Esophagus muscularis mucosa (tissue), 4 donors: ENCODE results near the gene PPP4R1. TPM values are rescaled to one million over a fixed set of nuclear protein-coding genes. Genes with fewer than 3 reads are reported as not detected.
A peak's percentile ranks its signal among the peaks of the same experiment; 100 is the strongest.

Source experiments
- DNase-seq: peaks from one replicate; pipeline ENCODE4 v3.0.0-alpha.2; 2017; ENCODE audit errors: extremely low spot score
- H3K27ac ChIP-seq, 4 donors: fragments of 200-600 bp; sonication (generic); replicated peaks in 1 of 4; 1 replicate in 3 of 4; 2 replicates in 1 of 4; pipeline ENCODE4 v1.5.1; 2016 to 2019; ENCODE audit warnings: mild to moderate bottlenecking in 1 of 4
- H3K27me3 ChIP-seq, 4 donors: fragments of 200-600 bp; sonication (generic); one replicate each; pipeline versions ENCODE4 v1.5.1 to v1.6.0; 2016 to 2019
- H3K36me3 ChIP-seq, 4 donors: fragments of 200-600 bp; sonication (generic); one replicate each; pipeline ENCODE4 v1.5.1; 2016 to 2019
- H3K4me1 ChIP-seq, 4 donors: fragments of 200-600 bp; sonication (generic); one replicate each; pipeline ENCODE4 v1.5.1; 2016 to 2019
- H3K4me3 ChIP-seq, 4 donors: fragments of 200-600 bp; sonication (generic); 1 replicate in 2 of 4; 2 replicates in 2 of 4; pipeline ENCODE4 v1.5.1; 2016 to 2019; ENCODE audit warnings: mild to moderate bottlenecking in 4 of 4, moderate library complexity in 1 of 4
- H3K9me3 ChIP-seq, 4 donors: fragments of 200-600 bp; sonication (generic); 1 replicate in 3 of 4; 2 replicates in 1 of 4; pipeline ENCODE4 v1.5.1; 2016 to 2019
- CTCF ChIP-seq, 3 experiments: fragments of 200-600 bp in 2 of 3; fragments of 450-650 bp in 1 of 3; sonication (generic) in 2 of 3; IDR thresholded peaks; one replicate each; pipeline ENCODE4 v1.5.1; 2017 to 2019; ENCODE audit warnings: antibody characterized with exemption in 3 of 3, mild to moderate bottlenecking in 2 of 3, moderate library complexity in 1 of 3
- EP300 ChIP-seq: sonication (generic); formaldehyde crosslinking; IDR thresholded peaks from one replicate; pipeline ENCODE4 v1.6.1; 2017; ENCODE audit warnings: antibody characterized with exemption
- POLR2A ChIP-seq: fragments of 450-650 bp; IDR thresholded peaks from one replicate; pipeline ENCODE4 v1.6.1; 2017; ENCODE audit warnings: antibody characterized with exemption, moderate library complexity, mild to moderate bottlenecking, low read depth
- POLR2AphosphoS5 ChIP-seq, 2 donors: sonication (generic); formaldehyde crosslinking; IDR thresholded peaks; one replicate each; pipeline ENCODE4 v1.6.1; 2017; ENCODE audit warnings: antibody characterized with exemption in 2 of 2
- WGBS: methylation state at CpG from one replicate; pipeline ENCODE4 v1.1.5; 2018; 5-methylcytosine and 5-hydroxymethylcytosine counted together
- intact Hi-C: fragments of 100-400 bp; cut with DNase I; formaldehyde crosslinking; loops from one replicate; pipeline ENCODE4 v1.15.1; 2023
- total RNA-seq, 4 donors: library from RNA; depleted of rRNA; stranded (reverse); fragments of >200 nt; gene quantifications; one replicate each; pipeline versions ENCODE4 v1.1.0 to v1.2.1, GENCODE V29; 2016

Gene PPP4R1
- total RNA-seq, 4 donors from 2014 or later: 74.6 to 129 (median 97.1) TPM

DNA sequence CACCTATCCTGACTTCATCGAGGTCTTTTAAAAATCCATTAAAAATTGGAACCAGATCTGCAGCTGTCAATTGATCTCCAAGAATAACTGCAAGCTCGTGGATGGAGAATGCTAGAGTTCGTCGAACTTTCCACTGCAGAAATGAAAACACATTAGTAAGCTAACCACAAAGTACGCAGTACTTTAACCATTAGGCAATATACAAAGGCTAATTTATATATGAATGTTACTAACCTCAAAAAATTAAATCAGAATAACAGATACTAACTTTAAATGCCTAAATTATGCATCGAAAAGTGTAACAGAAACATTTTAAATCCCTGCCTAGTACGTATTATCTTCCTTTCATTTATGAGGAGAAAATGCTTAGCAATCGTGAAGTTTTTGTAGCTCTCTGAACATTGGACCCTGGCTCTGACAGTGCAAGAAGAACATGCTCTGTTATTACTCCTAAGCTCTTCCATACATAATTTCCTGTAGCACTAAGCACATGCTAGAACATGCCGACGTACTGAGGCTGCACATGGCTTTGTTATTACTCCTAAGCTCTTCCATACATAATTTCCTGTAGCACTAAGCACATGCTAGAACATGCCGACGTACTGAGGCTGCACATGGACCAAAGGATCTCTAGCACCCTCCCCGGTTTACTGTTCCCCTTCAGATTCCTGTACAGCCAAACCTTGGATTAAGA is 57.0 kb downstream of the PPP4R1 start:
- intact Hi-C loops: no loop called here
- 88% methylated on average over 13 of the region's 13 CpGs for WGBS

GRCh38 chr18:9552616-9553015 is 61.7 kb downstream of the PPP4R1 start:
- no peak overlapping the region for H3K4me3 ChIP-seq
- peaks cover 62 to 100% (median 87%) of the 10 kb centered on the region in 4 donors for H3K36me3 ChIP-seq
- 95% methylated on average over 4 of the region's 4 CpGs for WGBS
- TF ChIP-seq CTCF (IDR thresholded peaks at IDR 0.05) (no peak), EP300 (no peak), POLR2A (no peak), POLR2AphosphoS5 (IDR thresholded peaks at IDR 0.05) (no peak)
- DNase-seq: no peak
- peaks cover 0 to 10% (median 6%) of the 10 kb centered on the region in 4 donors for H3K4me1 ChIP-seq
- no peaks in the 10 kb centered on the region for H3K27me3 ChIP-seq
- H3K9me3 ChIP-seq: no peaks in the 10 kb centered on the region
- intact Hi-C loops: no loop called here
- no peak overlapping the region for H3K27ac ChIP-seq

More for the DNA sequence above, 57.0 kb downstream of the PPP4R1 start:
- Histone ChIP-seq H3K27ac (no peak overlapping the region), H3K9me3 (no peaks in the 10 kb centered on the region), H3K4me1 (peaks cover 0 to 9% (median 4%) of the 10 kb centered on the region in 4 donors), H3K36me3 (peaks cover 62 to 100% (median 83%) of the 10 kb centered on the region in 4 donors), H3K27me3 (no peaks in the 10 kb centered on the region), H3K4me3 (no peak overlapping the region)
- no peak for DNase-seq
- no peak for TF ChIP-seq POLR2AphosphoS5 (IDR thresholded peaks at IDR 0.05)
- no peak for TF ChIP-seq POLR2A

- no peak for DNase-seq
- TF ChIP-seq POLR2A: no peak
- intact Hi-C loops: no loop called here
- 98% methylated on average over 3 of the region's 3 CpGs for WGBS
- Histone ChIP-seq H3K36me3 (peaks cover 62 to 100% (median 89%) of the 10 kb centered on the region in 4 donors), H3K27me3 (no peaks in the 10 kb centered on the region), H3K4me3 (no peak overlapping the region), H3K4me1 (peaks cover 0 to 10% (median 6%) of the 10 kb centered on the region in 4 donors), H3K9me3 (no peaks in the 10 kb centered on the region), H3K27ac (no peak overlapping the region)
Observed at GRCh38 chr18:9552191-9552590, 62.2 kb downstream of the PPP4R1 start.

DNA sequence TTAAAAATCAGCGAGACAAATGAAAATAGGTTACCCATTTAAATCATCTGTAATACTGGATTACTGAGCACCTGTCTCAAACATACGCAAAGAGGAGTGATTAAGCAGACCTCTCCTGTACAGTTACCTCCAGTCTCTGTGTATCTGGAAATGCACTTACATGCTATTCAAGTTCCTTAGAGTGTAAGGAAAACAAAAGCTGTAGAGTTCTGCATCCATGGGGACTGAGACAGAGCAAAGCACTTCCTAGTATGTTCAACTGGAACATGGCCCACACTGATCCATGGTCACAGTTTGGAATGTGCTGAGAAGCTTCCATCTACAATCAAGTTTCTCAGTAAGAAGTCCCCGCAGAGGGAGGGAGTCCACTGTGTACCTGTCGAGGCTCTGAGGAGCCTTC is 63.9 kb downstream of the PPP4R1 start:
- WGBS: 87% methylated on average over 4 of the region's 4 CpGs
- Histone ChIP-seq H3K4me3 (no peak overlapping the region), H3K4me1 (peaks cover 0 to 10% (median 6%) of the 10 kb centered on the region in 4 donors), H3K9me3 (no peaks in the 10 kb centered on the region), H3K36me3 (peaks cover 56 to 100% (median 93%) of the 10 kb centered on the region in 4 donors), H3K27me3 (no peaks in the 10 kb centered on the region), H3K27ac (no peak overlapping the region)
- DNase-seq: peak; percentile 45
- TF ChIP-seq POLR2AphosphoS5 (IDR thresholded peaks at IDR 0.05) (no peak), POLR2A (no peak), CTCF (IDR thresholded peaks at IDR 0.05) (no peak), EP300 (no peak)
- intact Hi-C loops: no loop called here

DNA sequence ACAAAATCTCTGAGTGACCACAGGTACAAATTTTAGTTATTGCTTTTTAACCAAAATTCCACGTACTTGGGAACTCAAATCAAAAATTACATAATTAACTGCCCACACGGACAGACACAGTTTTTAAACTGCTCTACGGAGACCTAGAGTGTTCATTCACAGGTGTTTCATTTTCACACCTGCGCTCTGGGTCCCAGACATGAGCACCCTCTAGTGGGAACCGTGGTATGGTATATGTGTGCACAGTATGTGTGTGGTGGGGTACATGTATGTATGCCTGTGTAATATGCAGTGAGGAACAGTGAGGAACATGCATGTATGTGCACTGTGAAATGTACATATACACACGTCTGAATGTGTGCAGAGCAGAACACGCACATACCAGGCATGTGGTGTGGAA is 65.0 kb downstream of the PPP4R1 start:
- peak; percentile 12 for DNase-seq
- H3K9me3 ChIP-seq: no peaks in the 10 kb centered on the region
- H3K27me3 ChIP-seq: no peaks in the 10 kb centered on the region
- WGBS: 77% methylated on average over 7 of the region's 7 CpGs
- H3K36me3 ChIP-seq: peaks cover 50 to 100% (median 90%) of the 10 kb centered on the region in 4 donors
- no peak overlapping the region for H3K27ac ChIP-seq
- TF ChIP-seq POLR2A (no peak), EP300 (no peak), CTCF (IDR thresholded peaks at IDR 0.05) (no peak), POLR2AphosphoS5 (IDR thresholded peaks at IDR 0.05) (peak in 1 of 2 donors; percentile 6)
- no peak overlapping the region for H3K4me3 ChIP-seq
- intact Hi-C loops: no loop called here
- H3K4me1 ChIP-seq: peaks cover 0 to 10% (median 6%) of the 10 kb centered on the region in 4 donors
